GM12892 (cell line): ENCODE data around the gene ADAMTS12.

Experiments used
- POLR2A ChIP-seq: IDR thresholded peaks from 2 replicates; pipeline ENCODE4 v1.6.1; 2011; ENCODE audit warnings: low read depth, low read length, control low read depth
- POLR2AphosphoS5 ChIP-seq: IDR thresholded peaks from 2 replicates; pipeline ENCODE4 v1.6.1; 2011; ENCODE audit warnings: low read depth, low read length, control low read depth

GRCh38 chr5:33474004-33474403 is 417.8 kb downstream of the ADAMTS12 start:
- TF ChIP-seq POLR2AphosphoS5 (no peak), POLR2A (no peak)
